HG03175 (cell line): ENCODE data around the gene PTPN23.

ENCODE experiments used
- ATAC-seq: cut with Tn5 transposase; IDR thresholded peaks from one replicate; pipeline ENCODE4 v1.9.1; 2021; ENCODE audit warnings: mild to moderate bottlenecking, moderate library complexity; ENCODE audit not compliant: unreplicated experiment

Gene PTPN23

DNA sequence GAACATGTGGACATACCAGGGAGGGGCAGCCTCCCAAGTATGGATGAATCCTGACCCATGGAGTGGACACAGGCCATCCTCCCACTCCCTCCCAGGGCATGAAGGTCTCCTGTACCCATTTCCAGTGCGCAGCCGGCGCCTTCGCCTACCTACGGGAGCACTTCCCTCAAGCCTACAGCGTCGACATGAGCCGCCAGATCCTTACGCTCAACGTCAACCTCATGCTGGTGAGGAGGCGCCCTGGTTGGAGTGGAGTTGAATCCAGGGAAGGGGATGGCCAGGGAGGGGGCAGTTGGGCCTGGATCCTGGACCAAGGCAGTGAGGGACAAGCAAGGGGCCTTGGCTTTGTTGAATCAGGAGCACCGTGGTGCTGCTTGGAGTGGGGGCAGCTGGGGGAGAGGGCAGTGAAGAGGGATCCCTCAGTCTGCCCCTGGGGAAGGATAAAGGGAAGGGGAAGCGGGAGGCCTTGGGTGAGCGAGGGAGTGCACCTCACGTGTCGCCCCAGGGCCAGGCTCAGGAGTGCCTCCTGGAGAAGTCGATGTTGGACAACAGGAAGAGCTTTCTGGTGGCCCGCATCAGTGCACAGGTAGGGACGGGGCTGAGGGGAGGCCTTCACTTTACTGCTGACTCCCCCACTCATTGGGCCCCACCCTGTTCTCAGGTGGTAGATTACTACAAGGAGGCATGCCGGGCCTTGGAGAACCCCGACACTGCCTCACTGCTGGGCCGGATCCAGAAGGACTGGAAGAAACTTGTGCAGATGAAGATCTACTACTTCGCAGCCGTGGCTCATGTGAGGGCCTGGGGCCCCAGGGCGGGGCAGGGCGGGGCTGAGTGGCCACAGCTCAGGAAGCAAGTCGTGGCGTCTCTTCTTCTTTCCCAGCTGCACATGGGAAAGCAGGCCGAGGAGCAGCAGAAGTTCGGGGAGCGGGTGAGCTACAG, 25.3 kb downstream of the PTPN23 start:
- ATAC-seq, result no peak

DNA sequence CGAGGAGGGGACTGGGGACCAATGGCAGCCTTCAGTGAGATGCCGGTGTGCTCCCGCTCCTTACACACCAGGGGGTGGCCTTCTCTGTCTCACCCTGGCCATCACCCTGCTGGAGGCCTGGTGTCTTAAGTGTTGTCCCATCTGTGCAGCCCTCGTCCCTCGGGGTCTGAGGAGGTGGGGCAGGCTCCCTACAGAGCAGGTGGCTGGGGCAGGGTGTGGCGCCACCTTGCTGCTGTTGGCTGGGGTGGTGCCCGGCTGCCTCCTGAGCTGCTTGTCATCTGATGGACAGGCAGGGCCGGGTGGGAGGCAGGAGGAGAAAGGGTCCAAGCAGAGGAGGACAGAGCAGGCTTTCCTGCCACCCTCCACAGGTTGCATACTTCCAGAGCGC, 25.9 kb downstream of the PTPN23 start:
- no peak for ATAC-seq

DNA sequence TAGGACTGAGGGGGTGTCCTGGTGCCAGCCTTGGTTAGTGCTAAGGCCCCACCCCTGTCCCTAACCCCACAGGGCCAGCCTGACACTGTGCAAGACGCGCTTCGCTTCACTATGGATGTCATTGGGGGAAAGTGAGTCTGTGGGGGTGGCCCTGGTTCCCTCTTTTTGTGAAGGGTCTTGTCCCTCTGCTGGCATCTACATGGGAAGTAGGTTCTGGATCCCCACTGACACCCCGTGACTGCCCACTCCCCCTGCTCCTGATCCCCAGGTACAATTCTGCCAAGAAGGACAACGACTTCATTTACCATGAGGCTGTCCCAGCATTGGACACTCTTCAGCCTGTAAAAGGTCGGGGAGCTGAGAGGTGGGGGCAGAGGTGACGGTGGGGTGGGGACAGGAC, 26.4 kb downstream of the PTPN23 start:
- no peak for ATAC-seq

DNA sequence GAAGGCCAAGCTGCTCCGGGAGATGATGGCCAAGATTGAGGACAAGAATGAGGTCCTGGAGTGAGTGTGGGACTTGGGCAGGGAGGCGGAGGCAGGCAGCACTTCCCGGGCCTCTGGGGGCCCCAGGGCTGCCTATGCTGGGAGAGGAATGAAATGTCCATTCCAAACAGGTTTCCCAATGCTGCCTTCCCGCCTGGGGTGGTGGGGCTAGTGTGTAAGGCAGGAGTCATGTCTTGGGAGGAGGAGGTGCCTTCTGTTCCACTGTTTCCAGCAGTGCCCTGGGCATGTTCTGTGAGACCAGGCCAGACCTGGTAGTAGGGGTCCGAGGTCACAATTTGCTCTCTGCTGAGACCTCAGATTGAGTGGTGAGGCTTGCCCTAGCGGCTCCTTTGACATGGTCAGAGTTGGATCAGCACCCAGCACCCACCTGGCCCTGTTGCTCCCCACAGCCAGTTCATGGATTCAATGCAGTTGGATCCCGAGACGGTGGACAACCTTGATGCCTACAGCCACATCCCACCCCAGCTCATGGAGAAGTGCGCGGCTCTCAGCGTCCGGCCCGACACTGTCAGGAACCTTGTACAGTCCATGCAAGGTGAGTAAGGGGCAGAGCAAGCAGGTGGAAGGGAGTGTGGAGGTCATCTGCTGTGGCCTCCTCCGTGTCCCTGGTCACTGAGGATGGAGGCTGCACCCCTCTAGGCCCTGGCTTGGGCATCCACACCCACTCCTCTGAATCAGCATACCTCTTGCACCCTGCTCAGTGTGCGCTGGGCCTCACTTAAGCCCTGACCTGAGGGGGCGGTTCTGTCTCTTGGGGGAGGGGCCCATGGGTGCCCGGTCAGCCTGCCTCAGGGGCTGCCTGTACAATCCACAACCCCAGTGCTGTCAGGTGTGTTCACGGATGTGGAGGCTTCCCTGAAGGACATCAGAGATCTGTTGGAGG, 27.3 kb downstream of the PTPN23 start:
- no peak for ATAC-seq

DNA sequence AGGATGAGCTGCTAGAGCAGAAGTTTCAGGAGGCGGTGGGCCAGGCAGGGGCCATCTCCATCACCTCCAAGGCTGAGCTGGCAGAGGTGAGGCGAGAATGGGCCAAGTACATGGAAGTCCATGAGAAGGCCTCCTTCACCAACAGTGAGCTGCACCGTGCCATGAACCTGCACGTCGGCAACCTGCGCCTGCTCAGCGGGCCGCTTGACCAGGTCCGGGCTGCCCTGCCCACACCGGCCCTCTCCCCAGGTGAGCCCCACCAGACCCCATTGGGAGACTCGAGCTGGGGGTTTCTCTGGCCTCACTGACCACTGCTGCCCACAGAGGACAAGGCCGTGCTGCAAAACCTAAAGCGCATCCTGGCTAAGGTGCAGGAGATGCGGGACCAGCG, 28.0 kb downstream of the PTPN23 start:
- no peak for ATAC-seq

- ATAC-seq, result no peak
These were observed 28.5 kb downstream of the PTPN23 start for GRCh38 chr3:47409284-47409683.

DNA sequence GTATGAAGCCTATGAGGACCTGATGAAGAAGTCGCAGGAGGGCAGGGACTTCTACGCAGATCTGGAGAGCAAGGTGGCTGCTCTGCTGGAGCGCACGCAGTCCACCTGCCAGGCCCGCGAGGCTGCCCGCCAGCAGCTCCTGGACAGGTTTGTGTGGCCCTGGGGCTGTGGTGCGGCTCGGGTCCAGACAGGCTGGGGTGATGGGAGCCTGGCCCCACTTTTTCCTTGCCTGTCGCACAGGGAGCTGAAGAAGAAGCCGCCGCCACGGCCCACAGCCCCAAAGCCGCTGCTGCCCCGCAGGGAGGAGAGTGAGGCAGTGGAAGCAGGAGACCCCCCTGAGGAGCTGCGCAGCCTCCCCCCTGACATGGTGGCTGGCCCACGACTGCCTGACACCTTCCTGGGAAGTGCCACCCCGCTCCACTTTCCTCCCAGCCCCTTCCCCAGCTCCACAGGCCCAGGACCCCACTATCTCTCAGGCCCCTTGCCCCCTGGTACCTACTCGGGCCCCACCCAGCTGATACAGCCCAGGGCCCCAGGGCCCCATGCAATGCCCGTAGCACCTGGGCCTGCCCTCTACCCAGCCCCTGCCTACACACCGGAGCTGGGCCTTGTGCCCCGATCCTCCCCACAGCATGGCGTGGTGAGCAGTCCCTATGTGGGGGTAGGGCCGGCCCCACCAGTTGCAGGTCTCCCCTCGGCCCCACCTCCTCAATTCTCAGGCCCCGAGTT, 29.0 kb downstream of the PTPN23 start:
- ATAC-seq, result no peak

- ATAC-seq, result no peak
These were observed 29.5 kb downstream of the PTPN23 start for GRCh38 chr3:47410417-47410720.

GRCh38 chr3:47410801-47411646, 30.2 kb downstream of the PTPN23 start:
- no peak for ATAC-seq

GRCh38 chr3:47411696-47412452, 31.1 kb downstream of the PTPN23 start:
- ATAC-seq, result no peak

DNA sequence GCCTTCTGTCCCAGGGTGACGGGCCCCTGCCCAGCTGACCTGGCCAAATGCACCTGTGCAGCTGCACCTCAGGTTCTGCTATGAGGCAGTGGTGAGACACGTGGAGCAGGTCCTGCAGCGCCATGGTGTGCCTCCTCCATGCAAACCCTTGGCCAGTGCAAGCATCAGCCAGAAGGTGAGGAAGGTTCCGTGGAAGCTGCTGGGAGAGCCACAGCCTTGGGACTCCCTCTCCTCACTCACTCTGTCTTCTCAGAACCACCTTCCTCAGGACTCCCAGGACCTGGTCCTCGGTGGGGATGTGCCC, 31.6 kb downstream of the PTPN23 start:
- ATAC-seq, result no peak

- no peak for ATAC-seq
These were observed 32.2 kb downstream of the PTPN23 start for GRCh38 chr3:47412842-47413520.

GRCh38 chr3:47413751-47414150, 32.9 kb downstream of the PTPN23 start:
- no peak for ATAC-seq

GRCh38 chr3:47414161-47414564, 33.3 kb downstream of the PTPN23 start:
- no peak for ATAC-seq

DNA sequence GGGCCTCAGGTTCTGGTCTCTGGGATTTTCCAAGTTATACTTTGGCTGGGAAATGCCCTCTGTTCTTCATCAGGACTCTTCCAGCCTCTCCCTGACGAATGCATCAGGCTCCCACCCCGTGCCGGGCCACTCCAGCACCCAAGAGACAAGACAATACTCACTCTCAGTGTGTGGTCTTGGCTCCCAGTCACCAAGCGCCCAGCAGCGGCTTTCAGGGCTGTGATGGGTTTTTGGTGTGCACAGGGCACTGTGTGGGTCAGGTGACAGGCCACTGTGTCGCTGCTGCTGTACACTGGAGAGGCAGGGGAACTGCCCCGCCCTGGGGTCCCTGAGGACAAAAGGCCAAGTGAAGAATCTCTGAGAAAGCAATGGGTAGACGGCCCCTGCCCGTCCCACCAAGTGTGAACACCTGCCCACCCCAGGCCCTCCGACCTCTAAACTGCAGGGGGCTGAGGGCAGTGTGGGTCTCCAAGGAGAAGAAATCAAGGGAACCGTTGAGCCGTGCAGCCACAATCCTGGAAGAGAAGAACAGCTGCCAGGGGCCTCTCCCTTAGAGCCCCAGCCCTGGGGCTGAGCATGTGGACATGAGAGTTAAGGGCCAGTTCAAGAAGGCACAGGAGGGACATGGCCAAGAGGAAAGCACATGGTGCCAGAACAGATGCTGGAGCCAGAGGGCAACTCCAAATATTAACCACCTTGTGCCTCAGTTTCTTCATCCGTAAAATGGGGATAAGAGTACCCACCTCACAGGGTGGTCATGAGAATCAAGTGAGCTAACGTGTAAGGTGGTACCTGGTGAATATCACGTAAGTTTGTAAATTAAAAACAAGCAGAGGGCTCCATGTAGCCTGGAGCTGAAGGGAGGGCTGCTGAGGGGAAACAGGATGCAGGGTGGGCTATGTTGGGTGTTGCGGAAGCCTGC, 34.1 kb downstream of the PTPN23 start:
- no peak for ATAC-seq

- no peak for ATAC-seq
These were observed 35.2 kb downstream of the PTPN23 start for GRCh38 chr3:47416041-47416440.

DNA sequence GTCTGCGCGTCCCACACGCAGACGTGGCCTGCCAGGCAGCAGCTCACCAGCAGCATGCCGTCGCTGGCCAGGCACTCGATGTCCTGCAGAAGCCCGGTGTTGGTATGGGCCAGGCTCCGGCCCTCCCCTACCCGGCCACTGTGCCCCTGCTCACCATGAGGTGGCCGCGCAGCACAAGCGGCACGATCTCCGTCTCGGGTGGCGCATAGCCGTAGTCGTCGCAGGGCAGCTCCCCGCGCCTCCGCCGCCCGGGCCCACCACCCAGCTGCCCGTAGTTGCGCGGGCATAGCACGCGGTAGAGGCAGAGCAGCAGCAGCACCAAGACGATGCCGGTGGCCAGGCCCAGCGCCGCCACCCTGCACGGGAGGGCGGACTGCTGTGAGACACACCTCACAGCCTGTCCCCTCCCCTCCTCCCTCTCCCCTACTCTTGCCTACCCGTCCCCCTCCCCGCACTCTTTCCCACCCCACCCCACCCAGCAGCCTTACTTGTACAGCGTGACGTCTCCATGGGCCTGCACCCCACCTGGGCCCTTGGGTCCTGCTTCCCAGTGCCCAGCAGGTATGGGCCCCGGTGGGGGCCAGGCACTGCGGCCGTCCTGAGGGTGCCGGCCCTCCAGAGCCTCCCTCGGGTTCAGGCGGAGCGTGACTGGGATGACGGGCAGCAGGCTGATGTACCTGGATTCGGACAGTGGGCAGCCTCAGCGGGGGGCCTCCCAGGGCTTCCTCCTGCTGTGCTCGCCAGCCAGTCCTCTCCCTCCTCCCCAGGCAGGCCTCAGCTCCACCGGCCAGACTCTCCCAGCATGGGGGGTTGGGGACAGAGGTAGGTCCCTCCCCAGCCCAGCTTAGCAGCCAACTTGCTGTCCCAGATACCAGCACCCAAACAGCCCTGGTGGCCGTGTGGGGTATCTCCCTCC, 37.6 kb downstream of the PTPN23 start:
- ATAC-seq, result no peak
